GM12892 (cell line): ENCODE results near the gene ZRANB3.
"Not testable (repeated sequence)": the region's sequence is repeated elsewhere in the genome, so short reads cannot be mapped to it uniquely, and the experiment has no call there.

Experiments used
- POLR2A ChIP-seq: IDR thresholded peaks from 2 replicates; pipeline ENCODE4 v1.6.1; 2011; ENCODE audit warnings: low read depth, low read length, control low read depth
- TAF1 ChIP-seq: IDR thresholded peaks from 2 replicates; pipeline ENCODE4 v1.6.1; 2011; ENCODE audit warnings: low read depth, mild to moderate bottlenecking, control low read depth, low read length, borderline replicate concordance

- TF ChIP-seq POLR2A, TAF1: not testable (repeated sequence)
These were observed 182.8 kb downstream of the ZRANB3 start for GRCh38 chr2:135348096-135348704.
